HG03135 (cell line): ENCODE measurements around the gene DTHD1.

ENCODE experiments used
- ATAC-seq: cut with Tn5 transposase; IDR thresholded peaks from one replicate; pipeline ENCODE4 v1.9.1; 2021; ENCODE audit warnings: mild to moderate bottlenecking, moderate library complexity; ENCODE audit not compliant: unreplicated experiment

DTHD1 gene

DNA sequence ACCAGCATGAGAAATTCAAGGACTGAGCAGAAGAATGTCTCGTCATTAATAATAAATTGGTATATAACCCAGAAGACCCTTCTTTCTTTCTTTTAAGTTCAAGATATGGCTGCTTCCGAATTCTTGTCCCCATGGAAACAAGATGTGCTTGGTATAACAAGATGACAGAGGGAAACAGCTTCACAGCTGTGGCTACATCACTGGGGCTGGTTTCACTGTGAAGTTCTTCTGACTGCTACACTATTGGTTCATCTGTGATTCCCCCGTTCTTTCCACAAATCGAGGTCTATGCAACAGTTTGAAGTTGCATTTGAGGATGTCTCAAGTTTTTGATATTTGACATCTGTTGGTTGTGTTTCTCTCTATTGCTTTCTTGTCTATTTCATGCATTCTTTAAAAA is 12.3 kb upstream of the DTHD1 start:
- ATAC-seq: no peak

DNA sequence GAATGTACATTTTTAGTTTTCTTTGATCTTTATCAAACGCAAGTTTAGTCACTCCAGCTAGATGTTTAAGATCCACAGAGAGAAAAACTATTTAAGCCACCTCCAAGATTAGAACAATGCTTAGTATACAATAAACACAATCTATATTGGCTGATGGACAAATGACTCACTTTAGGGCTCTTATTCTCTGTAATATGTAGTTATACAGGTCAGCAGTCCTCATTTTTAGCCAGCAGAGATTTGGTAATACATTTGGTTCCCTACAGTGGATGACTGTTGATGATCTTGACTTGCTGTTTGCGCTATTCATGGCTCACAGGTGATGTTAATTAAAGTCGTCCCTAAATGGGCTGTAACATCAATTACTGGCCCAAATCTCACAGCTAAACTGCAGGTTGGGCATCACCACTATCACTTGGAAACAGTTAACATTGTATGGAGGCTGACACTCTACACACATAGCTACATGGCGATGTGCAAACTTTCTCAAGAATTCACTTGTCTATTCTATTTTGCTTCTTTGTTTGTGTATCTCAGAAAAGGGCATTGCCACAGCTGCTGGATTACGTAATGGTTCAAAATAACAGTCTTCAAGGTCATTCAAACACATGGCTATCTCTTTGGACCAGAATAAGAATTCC is 11.8 kb upstream of the DTHD1 start:
- no peak for ATAC-seq

DNA sequence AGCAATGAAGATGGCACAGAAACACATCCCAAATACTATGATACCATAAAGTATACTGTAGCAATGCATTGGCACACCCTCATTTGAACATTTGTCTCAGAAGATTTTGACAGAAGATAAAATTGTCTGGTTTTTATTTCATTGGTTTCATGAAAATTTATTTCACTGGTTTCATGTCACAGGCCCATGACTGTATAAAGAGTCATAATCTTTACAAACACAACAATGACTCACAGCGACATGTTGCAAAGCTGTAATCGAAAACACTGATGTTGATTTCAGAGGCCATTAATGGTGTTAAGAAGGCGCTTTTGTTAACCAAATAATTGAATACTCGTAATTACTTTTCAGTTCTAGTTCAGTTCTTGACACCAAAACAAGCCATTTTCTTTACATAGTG is 8.1 kb upstream of the DTHD1 start:
- no peak for ATAC-seq

DNA sequence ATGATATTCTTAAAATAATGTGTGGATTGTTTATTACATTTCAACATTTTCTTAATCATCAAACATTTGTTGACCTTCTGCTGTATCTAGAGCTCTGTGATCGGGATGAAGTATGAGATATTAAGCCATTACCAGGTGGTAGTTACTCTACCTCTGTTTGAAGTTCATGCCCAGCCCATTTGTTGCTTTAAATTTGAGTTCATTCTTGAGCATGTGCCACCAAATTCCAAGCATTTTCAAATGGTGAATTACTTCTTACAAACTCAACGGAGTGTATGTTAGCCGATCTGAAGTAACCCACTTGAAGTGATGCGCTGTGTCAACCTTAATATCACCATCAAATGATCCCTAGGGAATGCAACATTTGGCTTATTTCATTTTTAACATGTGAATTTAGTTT is 7.3 kb upstream of the DTHD1 start:
- ATAC-seq: no peak

DNA sequence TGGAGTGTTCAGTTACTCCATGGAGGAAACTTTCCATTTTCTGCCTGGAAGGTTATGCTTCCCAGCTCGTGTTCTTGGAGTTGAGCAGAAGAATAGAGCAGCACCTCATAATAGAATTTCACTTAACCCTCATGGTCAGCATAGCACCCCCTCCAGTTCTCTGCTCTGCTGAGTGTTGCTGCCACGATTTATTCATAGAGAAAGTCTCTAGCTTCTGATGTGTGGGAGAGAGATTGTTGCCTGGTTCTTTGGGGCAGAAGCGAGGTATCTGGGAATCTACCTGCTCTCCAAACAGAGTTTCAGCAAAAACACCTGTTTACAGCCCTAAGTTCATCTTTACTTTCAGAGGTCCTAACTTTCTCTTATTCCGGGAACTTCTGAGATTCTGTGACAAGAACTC is 3.9 kb upstream of the DTHD1 start:
- ATAC-seq: no peak

DNA sequence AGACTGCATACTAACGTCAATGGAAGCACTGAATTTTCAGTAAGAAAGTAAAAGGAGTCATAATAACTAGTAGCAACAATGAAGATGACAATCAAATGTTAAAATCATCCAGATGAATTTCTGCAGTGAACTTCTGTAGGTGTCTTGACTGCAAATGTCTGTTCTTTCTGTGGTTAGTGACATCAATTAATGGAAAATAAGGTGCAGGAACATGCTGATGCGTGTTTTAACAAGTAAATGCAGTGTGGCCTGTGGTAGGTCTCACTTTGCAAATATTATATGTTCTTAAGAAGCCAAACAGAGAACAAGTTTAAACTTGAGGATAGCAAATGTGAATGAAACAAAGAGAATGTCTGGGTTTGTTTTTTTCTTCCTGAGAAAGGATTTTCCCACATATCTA is 2.6 kb upstream of the DTHD1 start:
- no peak for ATAC-seq

DNA sequence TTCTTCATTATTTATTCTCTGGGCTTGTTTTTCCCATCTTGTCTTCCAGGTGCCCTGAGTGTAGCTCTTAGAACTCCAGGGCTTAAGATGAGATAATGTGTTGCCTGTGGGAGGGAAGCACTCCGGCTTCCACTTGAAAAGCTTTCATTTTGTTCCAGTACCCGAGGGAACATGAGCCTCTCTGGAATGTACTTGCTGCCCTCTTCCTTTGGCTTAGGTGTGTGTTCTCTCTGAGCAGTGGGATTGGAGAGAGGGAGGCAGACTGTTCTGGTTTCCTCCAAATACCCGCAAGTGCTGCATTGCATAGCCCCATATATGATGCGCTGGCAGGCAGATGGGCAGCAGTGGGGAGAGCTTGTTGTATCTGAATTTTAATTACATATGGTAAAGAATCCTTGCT is 861 bp upstream of the DTHD1 start:
- ATAC-seq: no peak

DNA sequence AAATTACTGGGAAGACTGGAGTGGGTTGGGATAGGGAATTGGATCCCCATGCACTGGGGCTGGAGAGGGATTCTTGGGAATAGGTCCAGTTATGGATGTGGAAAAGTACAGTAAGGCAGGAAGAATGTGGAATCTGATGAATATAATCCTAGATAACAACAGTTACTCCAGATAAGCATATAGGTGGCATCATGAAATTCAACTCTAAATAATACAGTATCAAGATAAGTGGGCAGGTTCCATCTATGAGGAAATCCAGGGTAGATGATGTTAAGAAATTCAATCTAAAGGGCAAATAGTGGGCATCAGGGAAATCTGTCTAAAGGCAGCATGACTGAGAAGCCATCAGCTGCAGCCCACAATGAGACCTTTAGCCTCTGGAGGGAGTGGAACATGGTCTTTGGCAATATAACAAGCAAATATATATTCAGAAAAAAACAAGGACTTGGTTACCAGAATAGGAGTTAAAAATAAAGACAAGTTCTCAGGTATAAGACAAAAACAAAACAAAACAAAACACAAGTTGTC is 1.2 kb downstream of the DTHD1 start:
- ATAC-seq: no peak

DNA sequence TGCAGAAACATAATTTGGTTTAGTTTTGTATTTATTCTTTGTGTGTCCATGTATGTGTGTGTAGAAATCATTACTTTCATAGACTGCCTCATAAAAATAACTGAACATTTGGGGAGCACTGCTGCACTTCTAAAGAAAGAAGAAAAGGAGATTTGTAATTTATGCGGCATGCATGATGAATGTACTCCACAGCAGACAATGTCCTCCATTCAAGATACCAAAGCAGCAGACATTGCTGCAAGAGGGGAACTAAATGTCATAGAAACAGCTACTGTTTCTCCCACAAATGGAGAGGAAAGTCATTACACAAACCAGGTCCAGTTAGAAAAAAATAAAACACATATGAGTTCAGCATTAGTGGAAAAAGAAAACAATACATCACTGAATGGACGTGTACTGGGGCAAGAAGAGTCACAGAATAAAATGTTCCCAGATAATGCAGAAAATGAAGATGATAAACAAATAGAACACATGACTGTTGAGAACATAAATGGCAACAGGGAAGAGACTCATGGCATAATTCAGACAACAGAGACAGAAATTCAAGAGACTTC is 2.6 kb downstream of the DTHD1 start:
- ATAC-seq: no peak

DNA sequence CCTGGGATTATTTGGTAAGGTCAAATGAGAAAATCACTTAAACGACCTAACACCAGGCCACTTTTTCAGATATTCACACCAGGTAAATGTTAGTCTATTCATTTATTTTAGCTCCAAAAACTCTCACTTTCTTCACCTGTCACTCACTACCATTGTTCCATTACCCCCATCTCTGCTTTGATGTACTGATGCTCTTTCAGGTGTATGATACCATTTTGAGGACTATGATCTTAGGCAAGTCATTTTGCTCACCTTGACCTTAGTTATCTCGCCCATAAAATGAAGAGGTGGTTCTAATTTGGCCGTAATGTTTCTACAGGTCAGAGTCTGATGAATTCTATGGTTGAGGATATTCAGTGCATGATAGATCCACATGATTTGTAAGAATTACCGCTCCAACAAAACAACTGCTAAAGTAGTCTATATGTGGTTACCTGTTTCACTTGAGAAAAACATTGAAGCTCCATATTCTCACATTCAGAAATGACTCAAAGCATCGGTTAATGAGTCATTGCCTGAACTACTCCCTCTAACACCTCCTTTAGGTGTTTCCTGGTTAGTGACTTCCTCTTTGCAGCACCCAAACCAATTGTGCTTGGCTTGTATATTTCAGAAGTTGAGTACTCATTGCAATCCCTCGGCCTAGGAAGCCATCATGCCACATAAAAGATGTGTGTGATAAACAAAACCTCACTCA is 4.5 kb downstream of the DTHD1 start:
- peak; percentile 98 for ATAC-seq

DNA sequence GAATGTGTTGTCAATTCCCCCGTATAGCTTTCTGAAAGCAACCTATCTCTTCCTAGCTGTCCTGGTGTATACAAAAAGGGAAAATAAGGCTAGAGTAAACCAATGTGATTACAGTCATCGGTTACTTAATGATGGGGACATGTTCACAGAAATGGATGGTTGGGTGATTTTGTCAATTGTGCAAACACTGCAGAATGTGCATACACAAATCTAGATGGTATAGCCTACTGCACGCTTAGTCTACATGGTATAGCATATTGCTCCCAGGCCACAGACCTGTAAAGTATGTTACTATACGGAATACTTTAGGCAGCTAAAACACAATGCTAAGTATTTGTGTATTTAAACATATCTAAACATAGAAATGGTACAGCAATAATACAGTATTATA is 5.1 kb downstream of the DTHD1 start:
- ATAC-seq: peak; percentile 33

DNA sequence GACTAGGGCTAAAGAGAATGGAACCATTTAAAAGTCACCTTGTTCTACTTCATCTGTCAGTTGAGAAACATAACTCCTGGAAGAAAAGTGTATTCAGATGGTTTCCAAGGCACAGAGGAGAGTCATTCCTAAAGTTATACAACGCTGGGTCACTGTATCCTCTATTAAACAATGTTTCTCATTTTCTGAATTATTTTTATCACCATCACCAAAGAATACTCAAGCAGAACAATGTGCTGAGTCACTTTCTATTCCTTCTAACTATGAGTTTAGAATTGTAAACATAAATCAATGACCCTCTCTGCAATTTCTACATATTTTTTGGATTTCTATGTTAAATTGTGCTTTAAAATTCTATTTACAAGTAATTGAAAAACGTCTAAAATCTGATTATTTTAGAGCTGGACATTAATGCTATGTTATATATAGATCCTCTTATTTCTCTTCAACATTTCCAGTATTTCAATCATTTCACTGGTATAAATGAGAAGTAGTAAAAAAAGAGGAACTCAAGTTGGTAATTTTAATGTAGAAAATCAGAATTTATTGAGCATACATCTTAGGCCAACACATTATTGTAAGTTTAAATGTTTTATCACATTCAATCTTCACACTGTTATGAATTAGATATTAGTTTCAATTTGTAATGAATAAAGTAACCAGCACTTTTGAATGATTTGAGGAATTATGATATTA is 7.5 kb downstream of the DTHD1 start:
- ATAC-seq: no peak

DNA sequence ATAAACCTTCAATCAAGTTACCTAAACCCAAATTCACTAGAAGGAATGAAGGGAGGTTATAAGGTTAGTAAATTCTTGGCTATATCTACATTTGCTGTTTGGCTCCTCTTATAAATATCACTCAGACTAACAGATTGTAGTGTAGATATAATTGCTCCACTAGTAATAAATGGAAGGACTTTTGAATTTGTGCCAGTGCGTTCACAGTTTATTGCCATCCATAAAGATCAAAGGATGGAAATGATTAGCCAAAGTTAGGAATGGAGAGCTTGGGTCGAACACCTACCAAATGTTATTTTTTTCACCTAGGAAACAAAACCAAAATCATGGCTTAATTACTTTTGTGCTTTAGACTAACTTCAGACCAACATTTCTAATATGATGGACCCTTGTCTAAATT is 9.2 kb downstream of the DTHD1 start:
- ATAC-seq: no peak

DNA sequence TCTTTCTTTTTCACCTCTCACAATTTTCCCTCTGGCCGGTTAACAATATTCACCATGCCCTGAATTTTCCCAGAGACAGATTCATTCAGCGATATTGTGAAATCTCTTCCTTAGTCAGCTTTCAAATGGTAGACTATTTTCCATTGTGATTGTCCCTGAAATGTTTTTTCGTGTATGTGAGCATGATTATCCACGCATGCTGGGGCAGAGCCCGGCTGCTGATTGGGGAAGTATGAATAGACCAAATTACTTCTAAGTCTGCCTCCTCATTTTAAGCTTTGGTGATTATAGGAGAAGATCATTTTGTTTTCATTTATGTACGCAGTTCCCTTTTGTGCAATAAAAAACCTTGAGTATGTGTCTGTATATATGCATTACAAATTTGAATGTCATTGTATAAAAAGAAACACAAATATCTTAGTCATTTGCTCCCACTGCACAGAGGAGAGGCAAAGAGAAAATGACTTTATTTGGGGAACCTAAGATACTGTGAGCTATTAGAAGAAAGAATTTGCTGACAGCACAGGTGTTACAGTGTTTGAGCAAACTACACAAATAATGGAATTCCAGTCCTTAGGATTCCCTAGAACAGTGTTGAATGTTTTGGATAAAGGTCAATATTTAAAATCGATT is 11.3 kb downstream of the DTHD1 start:
- ATAC-seq: no peak

DNA sequence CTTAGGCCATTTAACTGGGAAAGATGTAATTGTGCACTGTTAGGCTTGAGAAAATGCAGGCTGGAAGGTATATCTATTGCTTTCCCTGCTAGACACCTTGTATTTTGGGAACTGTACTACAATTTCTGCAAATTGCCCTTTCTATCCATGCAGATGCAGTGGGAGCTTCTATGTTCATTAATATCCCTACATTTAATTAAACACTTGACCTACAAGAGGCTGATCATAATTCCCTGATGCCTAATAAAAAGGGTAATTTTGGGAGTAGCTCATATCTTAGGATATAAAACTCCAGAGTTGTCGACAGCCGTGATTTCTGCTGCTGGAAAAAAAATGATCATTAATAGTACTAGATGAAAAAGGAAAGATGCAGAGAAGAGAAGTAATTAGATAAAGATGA is 19.7 kb downstream of the DTHD1 start:
- ATAC-seq: no peak

DNA sequence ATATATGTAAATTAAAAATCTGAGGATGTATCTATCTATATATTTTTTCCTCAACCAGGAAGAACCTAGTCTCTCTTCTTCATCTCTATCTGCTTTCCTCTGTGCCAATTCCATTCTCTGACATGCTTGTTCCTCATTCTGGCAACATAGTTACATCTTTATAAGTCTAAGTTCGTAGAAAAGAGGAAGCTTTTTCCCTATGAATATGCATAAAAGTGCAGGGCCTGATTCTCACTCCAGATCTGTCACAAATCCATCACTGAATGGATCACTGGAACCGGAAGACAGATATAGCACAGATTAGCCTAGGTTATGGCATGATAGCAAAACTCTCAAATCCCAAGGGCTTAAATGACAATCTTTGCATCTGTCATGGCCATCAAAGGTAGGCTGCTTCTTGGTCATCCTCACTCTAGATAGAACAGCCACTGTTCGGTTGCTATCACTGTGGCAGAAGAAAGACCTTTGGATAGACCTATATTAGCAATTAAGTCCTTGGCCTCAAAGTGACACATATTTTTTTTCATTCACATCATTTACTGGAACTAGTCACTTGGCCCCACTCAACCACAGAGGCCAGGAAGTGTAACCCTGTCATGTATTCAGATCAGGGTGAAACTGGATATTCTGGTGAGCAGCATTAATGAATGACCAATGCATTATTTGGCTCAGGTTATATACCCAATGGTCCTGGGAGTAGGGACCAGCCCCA is 22.2 kb downstream of the DTHD1 start:
- ATAC-seq: peak; percentile 89

DNA sequence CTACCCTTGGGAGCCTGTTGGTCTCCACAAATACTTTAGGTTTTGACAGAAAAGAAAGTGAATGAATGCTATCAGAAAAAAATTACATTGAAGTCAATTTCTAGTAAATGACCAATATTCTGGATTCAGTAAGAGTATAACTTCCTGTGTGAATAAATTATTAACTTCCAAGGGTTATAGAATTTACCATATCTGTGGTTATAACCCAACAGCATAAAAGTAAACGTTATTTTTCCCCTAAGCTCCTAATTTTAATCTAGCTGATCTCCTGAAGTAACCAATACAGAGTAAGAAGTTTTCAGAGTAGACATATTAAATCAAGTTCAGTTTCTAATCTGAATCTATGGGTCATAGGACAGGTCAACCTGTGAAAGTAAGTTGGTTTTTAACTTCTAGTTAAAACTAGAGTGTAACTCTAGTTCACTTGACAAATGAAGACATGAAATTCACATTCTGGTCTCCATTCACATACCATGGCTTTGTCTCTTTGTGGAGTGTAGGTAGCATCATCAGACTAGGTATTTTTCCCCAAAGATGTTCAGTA is 22.8 kb downstream of the DTHD1 start:
- peak; percentile 62 for ATAC-seq

DNA sequence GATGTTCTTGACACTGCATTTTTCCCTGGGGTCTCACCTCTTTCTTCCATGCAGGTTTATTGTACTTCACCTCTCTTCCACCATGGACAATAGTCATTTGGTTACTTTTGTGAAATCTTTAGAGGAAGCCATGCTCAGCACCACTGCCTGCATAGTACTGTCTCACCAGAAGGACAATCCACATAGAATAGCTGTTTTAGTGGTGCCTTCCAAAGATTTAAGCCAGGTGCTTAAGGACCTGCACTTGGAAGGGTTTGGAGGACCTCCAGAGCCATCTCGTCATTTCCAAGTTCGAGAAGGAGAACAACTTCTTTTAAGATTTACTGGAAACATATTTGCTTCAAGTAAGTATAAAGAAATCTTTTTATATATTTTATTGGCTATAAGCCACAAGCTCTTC is 26.7 kb downstream of the DTHD1 start:
- ATAC-seq: no peak

DNA sequence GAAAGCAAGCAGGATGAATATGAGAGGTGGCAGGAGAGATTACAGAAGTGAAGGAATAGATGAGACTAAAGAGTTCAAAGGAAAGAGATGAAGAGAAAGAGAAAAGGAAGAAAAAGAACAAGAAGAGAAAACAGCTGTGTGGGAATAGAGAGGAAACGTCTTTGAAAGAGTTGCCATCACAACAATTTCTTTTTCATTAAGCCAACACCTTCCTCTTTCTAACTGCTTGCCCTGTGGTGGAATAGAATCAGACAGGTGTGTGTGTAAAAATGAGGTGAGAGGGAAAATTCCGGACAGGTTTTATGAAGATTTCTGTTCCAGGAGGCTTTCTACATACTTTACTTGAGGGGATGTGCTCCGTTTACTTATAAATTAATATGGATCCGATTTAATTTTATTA is 28.8 kb downstream of the DTHD1 start:
- no peak for ATAC-seq

DNA sequence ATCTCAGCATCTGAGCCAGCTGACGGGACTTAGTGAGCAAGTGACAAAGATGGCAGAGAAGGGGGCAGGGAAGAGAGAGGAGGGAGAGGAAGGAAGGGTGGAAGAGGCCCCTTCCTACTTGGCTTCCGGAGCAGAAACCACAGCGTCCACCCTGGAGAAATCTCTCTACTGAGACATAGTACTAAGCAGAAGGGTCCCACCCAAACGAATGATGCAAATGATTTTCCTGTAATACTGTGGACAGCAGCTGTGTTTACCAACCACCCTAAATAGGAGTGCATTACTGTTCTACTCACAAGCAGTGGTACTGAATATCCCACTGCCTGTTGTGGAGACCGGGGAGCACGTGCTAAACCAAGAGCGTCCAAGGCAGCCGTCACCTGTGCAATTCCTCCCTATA is 29.4 kb downstream of the DTHD1 start:
- ATAC-seq: peak; percentile 45
